ENCODE results near the gene SEC14L5. TPM values are rescaled to one million over a fixed set of nuclear protein-coding genes. Genes with fewer than 3 reads are reported as not detected.

SEC14L5 gene
- total RNA-seq, 1 donor from 2014 or later, result 3.1 TPM

GRCh38 chr16:5015887-5016286 lies 57.8 kb downstream of the SEC14L5 start:
- no peak for TF ChIP-seq CTCF (IDR thresholded peaks at IDR 0.05; ENCODE audit: partially characterized antibody, unreplicated experiment)
- H3K27ac Mint-ChIP-seq (ENCODE audit: unreplicated experiment), result no peak overlapping the region
- DNase-seq, result no peak
- peaks cover 4% of the 10 kb centered on the region for H3K9me3 Mint-ChIP-seq (ENCODE audit: unreplicated experiment)
- no peak overlapping the region for H3K4me3 Mint-ChIP-seq (ENCODE audit: unreplicated experiment)
- peaks cover 2% of the 10 kb centered on the region for H3K27me3 Mint-ChIP-seq (ENCODE audit: unreplicated experiment)
- H3K36me3 Mint-ChIP-seq (ENCODE audit: unreplicated experiment), result no peaks in the 10 kb centered on the region
- H3K4me1 Mint-ChIP-seq (ENCODE audit: low read depth, unreplicated experiment), result peaks cover 12% of the 10 kb centered on the region

- peaks cover 2% of the 10 kb centered on the region for H3K27me3 Mint-ChIP-seq (ENCODE audit: unreplicated experiment)
- TF ChIP-seq CTCF (IDR thresholded peaks at IDR 0.05; ENCODE audit: partially characterized antibody, unreplicated experiment), result no peak
- H3K4me1 Mint-ChIP-seq (ENCODE audit: low read depth, unreplicated experiment), result peaks cover 12% of the 10 kb centered on the region
- no peaks in the 10 kb centered on the region for H3K36me3 Mint-ChIP-seq (ENCODE audit: unreplicated experiment)
- no peak for DNase-seq
- H3K4me3 Mint-ChIP-seq (ENCODE audit: unreplicated experiment), result no peak overlapping the region
- H3K27ac Mint-ChIP-seq (ENCODE audit: unreplicated experiment), result peak overlapping the region; percentile 17
- H3K9me3 Mint-ChIP-seq (ENCODE audit: unreplicated experiment), result peaks cover 4% of the 10 kb centered on the region
Observed at GRCh38 chr16:5016967-5017677, 59.0 kb downstream of the SEC14L5 start.

- H3K9me3 Mint-ChIP-seq (ENCODE audit: unreplicated experiment), result peaks cover 4% of the 10 kb centered on the region
- H3K27me3 Mint-ChIP-seq (ENCODE audit: unreplicated experiment), result peaks cover 2% of the 10 kb centered on the region
- no peaks in the 10 kb centered on the region for H3K36me3 Mint-ChIP-seq (ENCODE audit: unreplicated experiment)
- no peak overlapping the region for H3K4me3 Mint-ChIP-seq (ENCODE audit: unreplicated experiment)
- no peak for DNase-seq
- H3K27ac Mint-ChIP-seq (ENCODE audit: unreplicated experiment), result no peak overlapping the region
- no peak for TF ChIP-seq CTCF (IDR thresholded peaks at IDR 0.05; ENCODE audit: partially characterized antibody, unreplicated experiment)
- H3K4me1 Mint-ChIP-seq (ENCODE audit: low read depth, unreplicated experiment), result peaks cover 12% of the 10 kb centered on the region
Observed at GRCh38 chr16:5017678-5017969, 59.5 kb downstream of the SEC14L5 start.

GRCh38 chr16:5018793-5019192 lies 60.7 kb downstream of the SEC14L5 start:
- H3K4me1 Mint-ChIP-seq (ENCODE audit: low read depth, unreplicated experiment), result peaks cover 12% of the 10 kb centered on the region
- peaks cover 2% of the 10 kb centered on the region for H3K27me3 Mint-ChIP-seq (ENCODE audit: unreplicated experiment)
- no peak for DNase-seq
- TF ChIP-seq CTCF (IDR thresholded peaks at IDR 0.05; ENCODE audit: partially characterized antibody, unreplicated experiment), result no peak
- no peak overlapping the region for H3K4me3 Mint-ChIP-seq (ENCODE audit: unreplicated experiment)
- no peak overlapping the region for H3K27ac Mint-ChIP-seq (ENCODE audit: unreplicated experiment)
- H3K9me3 Mint-ChIP-seq (ENCODE audit: unreplicated experiment), result peaks cover 4% of the 10 kb centered on the region
- no peaks in the 10 kb centered on the region for H3K36me3 Mint-ChIP-seq (ENCODE audit: unreplicated experiment)

GRCh38 chr16:5019775-5020174 lies 61.6 kb downstream of the SEC14L5 start:
- TF ChIP-seq CTCF (IDR thresholded peaks at IDR 0.05; ENCODE audit: partially characterized antibody, unreplicated experiment), result no peak
- no peak overlapping the region for H3K27ac Mint-ChIP-seq (ENCODE audit: unreplicated experiment)
- DNase-seq, result no peak
- peaks cover 2% of the 10 kb centered on the region for H3K27me3 Mint-ChIP-seq (ENCODE audit: unreplicated experiment)
- peaks cover 4% of the 10 kb centered on the region for H3K9me3 Mint-ChIP-seq (ENCODE audit: unreplicated experiment)
- no peaks in the 10 kb centered on the region for H3K36me3 Mint-ChIP-seq (ENCODE audit: unreplicated experiment)
- H3K4me3 Mint-ChIP-seq (ENCODE audit: unreplicated experiment), result peak overlapping the region; percentile 4
- H3K4me1 Mint-ChIP-seq (ENCODE audit: low read depth, unreplicated experiment), result peaks cover 10% of the 10 kb centered on the region
